ENCODE results near the gene WDR90.

Gene WDR90

GRCh38 chr16:674968-675883 is 26.1 kb downstream of the WDR90 start, which contains the start of gene RHBDL1:
Gene RHBDL1, plus strand, starts transcription at chr16:675671. Its CDS starts 120 bp downstream, at chr16:675791.
- ChIA-PET CTCF (interaction anchor here (1.1 to 2.5 kb wide), 3 partner anchors 7 to 11 kb away, joined by 5 to 10 read pairs (median 8); partner anchors contain the start of gene RHOT2), POLR2A (interaction anchor here (0.5 to 2.1 kb wide), 4 partner anchors 8 to 253 kb away, joined by 3 to 7 read pairs (median 3); partner anchors contain the start of genes JMJD8 and RHOT2)
- TF ChIP-seq CTCF (IDR thresholded peaks at IDR 0.05; ENCODE audit: insufficient read depth, low read length, missing control alignments): no peak
- DNase-seq (ENCODE audit: low read depth, low spot score): no peak
- H3K4me3 ChIP-seq (ENCODE audit: low read depth, low read length): peak within 1 kb of the TSS; percentile 45

- DNase-seq (ENCODE audit: low read depth, low spot score): no peak
- H3K4me3 ChIP-seq (ENCODE audit: low read depth, low read length): peak overlapping the region; percentile 45
- TF ChIP-seq CTCF (IDR thresholded peaks at IDR 0.05; ENCODE audit: insufficient read depth, low read length, missing control alignments): no peak
- ChIA-PET CTCF (interaction anchor here (1.1 to 2.5 kb wide), 3 partner anchors 8 to 11 kb away, joined by 5 to 10 read pairs (median 8); partner anchors contain the start of gene RHOT2), POLR2A (interaction anchor here (0.5 to 2.1 kb wide), 3 partner anchors 8 to 254 kb away, joined by 3 to 7 read pairs (median 3); partner anchors contain the start of genes JMJD8 and RHOT2)
These were observed 26.9 kb downstream of the WDR90 start for GRCh38 chr16:675884-676564.

- no peak overlapping the region for H3K4me3 ChIP-seq (ENCODE audit: low read depth, low read length)
- no peak for DNase-seq (ENCODE audit: low read depth, low spot score)
- TF ChIP-seq CTCF (IDR thresholded peaks at IDR 0.05; ENCODE audit: insufficient read depth, low read length, missing control alignments): no peak
- POLR2A ChIA-PET: interaction anchor here (1.2 to 2.1 kb wide), 2 partner anchors 8 to 9 kb away, joined by 3 to 7 read pairs; partner anchors contain the start of genes JMJD8 and RHOT2
- CTCF ChIA-PET: interaction anchor here (1.4 to 2.5 kb wide), 3 partner anchors 9 to 12 kb away, joined by 3 to 10 read pairs (median 8); partner anchors contain the start of gene RHOT2
These were observed 27.4 kb downstream of the WDR90 start for GRCh38 chr16:676565-676902.

GRCh38 chr16:676913-677312 is 27.7 kb downstream of the WDR90 start:
- no peak overlapping the region for H3K4me3 ChIP-seq (ENCODE audit: low read depth, low read length)
- CTCF ChIA-PET: interaction anchor here (1.4 to 2.5 kb wide), 2 partner anchors 11 to 12 kb away, joined by 3 to 10 read pairs; no protein-coding TSS in a partner anchor
- POLR2A ChIA-PET: interaction anchor here (1.2 kb wide), 1 partner anchor 10 kb away, joined by 3 read pairs; the partner anchor contains the start of gene RHOT2
- no peak for TF ChIP-seq CTCF (IDR thresholded peaks at IDR 0.05; ENCODE audit: insufficient read depth, low read length, missing control alignments)
- no peak for DNase-seq (ENCODE audit: low read depth, low spot score)

- CTCF ChIA-PET: interaction anchor here (1.1 to 1.4 kb wide), 3 partner anchors 11 to 98 kb away, joined by 3 to 6 read pairs (median 3); no protein-coding TSS in a partner anchor
- POLR2A ChIA-PET: no interaction called here
- no peak overlapping the region for H3K4me3 ChIP-seq (ENCODE audit: low read depth, low read length)
- no peak for DNase-seq (ENCODE audit: low read depth, low spot score)
- TF ChIP-seq CTCF (IDR thresholded peaks at IDR 0.05; ENCODE audit: insufficient read depth, low read length, missing control alignments): no peak
These were observed 28.4 kb downstream of the WDR90 start for GRCh38 chr16:677316-678190.
